ENCODE results near the gene ZNF358.

Gene ZNF358

GRCh38 chr19:7544626-7545025 is 28.7 kb downstream of the ZNF358 start:
- no peak overlapping the region for H3K4me3 ChIP-seq (replicated peaks; ENCODE audit: low read depth, low read length)
- no peak for DNase-seq (ENCODE audit: extremely low read depth, insufficient read length)
- TF ChIP-seq CTCF (IDR thresholded peaks at IDR 0.05; ENCODE audit: insufficient read depth, low read length, poor library complexity, severe bottlenecking), result no peak
- no peaks in the 10 kb centered on the region for H3K27me3 ChIP-seq (replicated peaks; ENCODE audit: control insufficient read depth, insufficient read depth, low read length)
- peaks cover 16% of the 10 kb centered on the region for H3K36me3 ChIP-seq (ENCODE audit: control insufficient read depth, insufficient read depth, low read length)

DNA sequence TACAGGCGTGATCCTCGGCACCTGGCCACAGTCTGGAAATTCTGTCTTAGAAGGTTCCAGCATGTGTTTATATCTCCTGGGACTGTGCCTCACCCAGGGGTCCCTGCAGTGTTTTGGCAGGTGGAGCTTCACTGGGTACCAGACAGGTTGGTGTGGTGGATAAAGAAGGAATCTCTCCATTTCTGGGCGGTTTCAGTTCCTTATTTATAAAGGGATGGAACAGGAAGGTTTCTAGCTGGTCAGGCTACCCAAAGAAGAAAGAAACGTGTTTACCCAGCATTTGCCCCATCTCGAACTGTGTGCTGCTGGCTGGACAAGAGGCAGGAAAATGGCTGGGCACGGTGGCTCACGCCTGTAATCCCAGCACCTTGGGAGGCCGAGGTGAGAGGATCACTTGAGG is 29.4 kb downstream of the ZNF358 start:
- Histone ChIP-seq H3K4me3 (replicated peaks; ENCODE audit: low read depth, low read length) (no peak overlapping the region), H3K36me3 (ENCODE audit: control insufficient read depth, insufficient read depth, low read length) (peaks cover 20% of the 10 kb centered on the region), H3K27me3 (replicated peaks; ENCODE audit: control insufficient read depth, insufficient read depth, low read length) (no peaks in the 10 kb centered on the region)
- TF ChIP-seq CTCF (IDR thresholded peaks at IDR 0.05; ENCODE audit: insufficient read depth, low read length, poor library complexity, severe bottlenecking), result no peak
- no peak for DNase-seq (ENCODE audit: extremely low read depth, insufficient read length)

DNA sequence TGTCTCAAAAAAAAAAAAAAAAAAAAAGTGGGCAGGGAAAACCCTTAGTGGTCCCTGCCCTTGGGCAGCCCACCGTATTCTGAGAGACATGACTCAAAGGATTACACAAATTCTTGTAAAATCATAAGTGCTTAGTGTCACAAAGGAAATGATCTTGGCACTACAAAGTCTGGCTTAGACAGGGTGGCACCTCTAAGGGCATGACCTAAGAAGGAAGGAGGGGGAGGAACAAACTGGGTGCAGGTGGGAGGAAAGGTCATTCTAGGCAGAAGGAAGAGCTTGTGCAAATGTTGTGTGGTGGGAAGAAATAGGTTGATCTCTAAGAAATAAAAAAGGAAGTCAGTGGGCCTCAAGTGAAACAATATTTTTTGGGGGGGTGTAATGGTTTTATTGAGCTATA is 30.0 kb downstream of the ZNF358 start:
- TF ChIP-seq CTCF (IDR thresholded peaks at IDR 0.05; ENCODE audit: insufficient read depth, low read length, poor library complexity, severe bottlenecking), result no peak
- no peak for DNase-seq (ENCODE audit: extremely low read depth, insufficient read length)
- H3K36me3 ChIP-seq (ENCODE audit: control insufficient read depth, insufficient read depth, low read length), result peaks cover 19% of the 10 kb centered on the region
- H3K27me3 ChIP-seq (replicated peaks; ENCODE audit: control insufficient read depth, insufficient read depth, low read length), result no peaks in the 10 kb centered on the region
- no peak overlapping the region for H3K4me3 ChIP-seq (replicated peaks; ENCODE audit: low read depth, low read length)

- peaks cover 17% of the 10 kb centered on the region for H3K36me3 ChIP-seq (ENCODE audit: control insufficient read depth, insufficient read depth, low read length)
- H3K27me3 ChIP-seq (replicated peaks; ENCODE audit: control insufficient read depth, insufficient read depth, low read length), result no peaks in the 10 kb centered on the region
- no peak for TF ChIP-seq CTCF (IDR thresholded peaks at IDR 0.05; ENCODE audit: insufficient read depth, low read length, poor library complexity, severe bottlenecking)
- no peak overlapping the region for H3K4me3 ChIP-seq (replicated peaks; ENCODE audit: low read depth, low read length)
- DNase-seq (ENCODE audit: extremely low read depth, insufficient read length), result no peak
Measured at GRCh38 chr19:7547159-7547558, 31.3 kb downstream of the ZNF358 start.

DNA sequence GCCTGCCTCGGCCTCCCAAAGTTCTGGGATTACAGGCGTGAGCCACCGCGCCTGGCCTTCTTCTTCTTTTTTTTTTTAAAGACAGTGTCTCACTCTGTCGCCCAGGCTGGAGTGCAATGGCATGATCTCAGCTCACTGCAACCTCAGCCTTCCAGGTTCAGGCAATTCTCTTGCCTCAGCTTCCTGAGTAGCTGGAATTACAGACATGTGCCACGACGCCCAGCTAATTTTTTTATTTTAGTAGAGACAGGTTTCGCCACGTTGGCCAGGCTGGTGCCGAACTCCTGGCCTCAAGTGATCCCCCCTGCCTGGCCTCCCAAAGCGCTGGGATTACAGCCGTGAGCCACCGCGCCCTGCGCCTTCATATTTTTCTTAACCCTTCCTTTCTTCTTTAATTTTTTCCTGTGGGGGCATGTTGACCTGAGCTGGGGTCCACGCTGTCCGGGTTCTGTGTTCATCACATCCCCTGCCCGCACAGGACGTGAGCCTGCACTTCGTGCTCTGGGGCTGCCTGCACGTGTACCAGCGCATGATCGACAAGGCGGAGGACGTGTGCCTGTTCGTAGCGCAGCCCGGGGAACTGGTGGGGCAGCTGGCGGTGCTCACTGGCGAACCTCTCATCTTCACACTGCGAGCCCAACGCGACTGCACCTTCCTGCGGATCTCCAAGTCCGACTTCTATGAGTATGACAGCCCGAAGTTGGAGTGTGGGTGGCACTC is 33.7 kb downstream of the ZNF358 start:
- no peak for DNase-seq (ENCODE audit: extremely low read depth, insufficient read length)
- H3K36me3 ChIP-seq (ENCODE audit: control insufficient read depth, insufficient read depth, low read length), result peaks cover 14% of the 10 kb centered on the region
- TF ChIP-seq CTCF (IDR thresholded peaks at IDR 0.05; ENCODE audit: insufficient read depth, low read length, poor library complexity, severe bottlenecking), result no peak
- no peaks in the 10 kb centered on the region for H3K27me3 ChIP-seq (replicated peaks; ENCODE audit: control insufficient read depth, insufficient read depth, low read length)
- H3K4me3 ChIP-seq (replicated peaks; ENCODE audit: low read depth, low read length), result no peak overlapping the region

Data from GM06990 (cell line).